Measurements from ENCODE around the gene ERCC1. TPM values are rescaled to one million over a fixed set of nuclear protein-coding genes. Genes with fewer than 3 reads are reported as not detected.
A peak's percentile ranks its signal among the peaks of the same experiment; 100 is the strongest.

Gene ERCC1
- total RNA-seq (10 to 100 TPM; 19.3 to 24.7 TPM), polyA plus RNA-seq (10 to 100 TPM; 19.2 to 28.7 TPM)

DNA sequence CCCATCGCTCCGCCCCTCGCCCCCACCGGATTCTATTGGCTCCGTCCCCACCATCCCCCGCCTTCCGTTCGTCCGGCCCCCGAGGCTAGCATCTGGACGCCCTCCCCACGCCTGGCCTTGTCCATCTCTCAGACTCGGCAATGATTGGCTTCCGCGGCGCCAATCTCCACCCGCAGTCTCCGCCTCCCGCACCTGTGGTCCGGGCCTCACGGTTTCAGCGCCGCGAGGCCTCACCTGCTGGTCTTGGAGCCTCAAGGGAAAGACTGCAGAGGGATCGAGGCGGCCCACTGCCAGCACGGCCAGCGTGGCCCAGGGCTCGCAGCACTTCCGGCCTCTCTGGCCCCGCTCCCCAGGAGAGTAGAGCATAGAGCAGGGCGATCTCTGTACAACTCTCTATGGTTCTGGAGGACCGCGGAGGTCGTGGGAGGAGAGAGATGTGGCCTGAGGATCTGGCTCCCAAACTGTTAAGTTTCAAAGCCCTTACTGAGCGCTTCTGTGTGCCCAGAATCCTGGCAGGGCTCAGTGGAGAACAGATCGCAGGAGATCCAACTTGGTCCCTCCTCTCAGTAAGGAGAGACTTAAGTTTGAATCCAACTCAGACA is at the start of gene ERCC1:
TSS of gene ERCC1 (minus strand) at position 329 of the 602 bp plus-strand sequence. CDS start 543 bp downstream, outside the sequence.
- peak within 1 kb of the TSS; percentile 64 to 74 for H3K9ac ChIP-seq (ENCODE audit: low read depth in 1 of 2, low read length in 2 of 2)
- WGBS = under 1% methylated on average over 37 of the region's 37 CpGs
- peak; percentile 98 for DNase-seq (ENCODE audit: low spot score)
- peaks cover 5 to 23% (median 11%) of the 10 kb centered on the region in 4 donors for H3K4me1 ChIP-seq (ENCODE audit: control insufficient read depth in 4 of 4, insufficient read depth in 4 of 4, low read length in 3 of 4)
- peak within 1 kb of the TSS; percentile 89 to 93 for H3K27ac ChIP-seq (ENCODE audit: low read depth in 1 of 2, low read length in 2 of 2)
- H3K27me3 ChIP-seq (ENCODE audit: control insufficient read depth in 4 of 4, insufficient read depth in 4 of 4, low read length in 3 of 4) = no peaks in the 10 kb centered on the region
- H3K4me3 ChIP-seq (ENCODE audit: low read depth in 1 of 3, low read length in 3 of 3) = peak within 1 kb of the TSS; percentile 53 to 70 (median 64)
- no peaks in the 10 kb centered on the region for H3K9me3 ChIP-seq (ENCODE audit: control insufficient read depth in 4 of 4, low read length in 3 of 4)
- TF ChIP-seq HNF4A (conservative IDR thresholded peaks at IDR 0.05) (peak in 1 of 2 donors; percentile 50), SP1 (IDR thresholded peaks at IDR 0.05) (peak; percentile 82), RXRA (IDR thresholded peaks at IDR 0.05) (peak; percentile 52 to 60), RAD21 (IDR thresholded peaks at IDR 0.05) (peak; percentile 8 to 42), HNF4G (IDR thresholded peaks at IDR 0.05) (no peak), TAF1 (conservative IDR thresholded peaks at IDR 0.05) (peak; percentile 85), GABPA (IDR thresholded peaks at IDR 0.05 in 1 of 2, conservative IDR thresholded peaks at IDR 0.05 in 1 of 2) (peak in 1 of 2 donors; percentile 86), EGR1 (IDR thresholded peaks at IDR 0.05; ENCODE audit: low read depth in 2 of 2) (peak; percentile 58 to 75), FOXA2 (IDR thresholded peaks at IDR 0.05) (no peak)
- TF ChIP-seq, protein P1, sequence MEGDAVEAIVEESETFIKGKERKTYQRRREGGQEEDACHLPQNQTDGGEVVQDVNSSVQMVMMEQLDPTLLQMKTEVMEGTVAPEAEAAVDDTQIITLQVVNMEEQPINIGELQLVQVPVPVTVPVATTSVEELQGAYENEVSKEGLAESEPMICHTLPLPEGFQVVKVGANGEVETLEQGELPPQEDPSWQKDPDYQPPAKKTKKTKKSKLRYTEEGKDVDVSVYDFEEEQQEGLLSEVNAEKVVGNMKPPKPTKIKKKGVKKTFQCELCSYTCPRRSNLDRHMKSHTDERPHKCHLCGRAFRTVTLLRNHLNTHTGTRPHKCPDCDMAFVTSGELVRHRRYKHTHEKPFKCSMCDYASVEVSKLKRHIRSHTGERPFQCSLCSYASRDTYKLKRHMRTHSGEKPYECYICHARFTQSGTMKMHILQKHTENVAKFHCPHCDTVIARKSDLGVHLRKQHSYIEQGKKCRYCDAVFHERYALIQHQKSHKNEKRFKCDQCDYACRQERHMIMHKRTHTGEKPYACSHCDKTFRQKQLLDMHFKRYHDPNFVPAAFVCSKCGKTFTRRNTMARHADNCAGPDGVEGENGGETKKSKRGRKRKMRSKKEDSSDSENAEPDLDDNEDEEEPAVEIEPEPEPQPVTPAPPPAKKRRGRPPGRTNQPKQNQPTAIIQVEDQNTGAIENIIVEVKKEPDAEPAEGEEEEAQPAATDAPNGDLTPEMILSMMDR (IDR thresholded peaks at IDR 0.05; ENCODE audit: low read depth, low read length, missing input control) = no peak
- TF ChIP-seq, protein P2, sequence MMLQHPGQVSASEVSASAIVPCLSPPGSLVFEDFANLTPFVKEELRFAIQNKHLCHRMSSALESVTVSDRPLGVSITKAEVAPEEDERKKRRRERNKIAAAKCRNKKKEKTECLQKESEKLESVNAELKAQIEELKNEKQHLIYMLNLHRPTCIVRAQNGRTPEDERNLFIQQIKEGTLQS (IDR thresholded peaks at IDR 0.05) = no peak
- TF ChIP-seq, protein P3, sequence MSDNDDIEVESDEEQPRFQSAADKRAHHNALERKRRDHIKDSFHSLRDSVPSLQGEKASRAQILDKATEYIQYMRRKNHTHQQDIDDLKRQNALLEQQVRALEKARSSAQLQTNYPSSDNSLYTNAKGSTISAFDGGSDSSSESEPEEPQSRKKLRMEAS (IDR thresholded peaks at IDR 0.05) = peak; percentile 79
- TF ChIP-seq, protein P4, sequence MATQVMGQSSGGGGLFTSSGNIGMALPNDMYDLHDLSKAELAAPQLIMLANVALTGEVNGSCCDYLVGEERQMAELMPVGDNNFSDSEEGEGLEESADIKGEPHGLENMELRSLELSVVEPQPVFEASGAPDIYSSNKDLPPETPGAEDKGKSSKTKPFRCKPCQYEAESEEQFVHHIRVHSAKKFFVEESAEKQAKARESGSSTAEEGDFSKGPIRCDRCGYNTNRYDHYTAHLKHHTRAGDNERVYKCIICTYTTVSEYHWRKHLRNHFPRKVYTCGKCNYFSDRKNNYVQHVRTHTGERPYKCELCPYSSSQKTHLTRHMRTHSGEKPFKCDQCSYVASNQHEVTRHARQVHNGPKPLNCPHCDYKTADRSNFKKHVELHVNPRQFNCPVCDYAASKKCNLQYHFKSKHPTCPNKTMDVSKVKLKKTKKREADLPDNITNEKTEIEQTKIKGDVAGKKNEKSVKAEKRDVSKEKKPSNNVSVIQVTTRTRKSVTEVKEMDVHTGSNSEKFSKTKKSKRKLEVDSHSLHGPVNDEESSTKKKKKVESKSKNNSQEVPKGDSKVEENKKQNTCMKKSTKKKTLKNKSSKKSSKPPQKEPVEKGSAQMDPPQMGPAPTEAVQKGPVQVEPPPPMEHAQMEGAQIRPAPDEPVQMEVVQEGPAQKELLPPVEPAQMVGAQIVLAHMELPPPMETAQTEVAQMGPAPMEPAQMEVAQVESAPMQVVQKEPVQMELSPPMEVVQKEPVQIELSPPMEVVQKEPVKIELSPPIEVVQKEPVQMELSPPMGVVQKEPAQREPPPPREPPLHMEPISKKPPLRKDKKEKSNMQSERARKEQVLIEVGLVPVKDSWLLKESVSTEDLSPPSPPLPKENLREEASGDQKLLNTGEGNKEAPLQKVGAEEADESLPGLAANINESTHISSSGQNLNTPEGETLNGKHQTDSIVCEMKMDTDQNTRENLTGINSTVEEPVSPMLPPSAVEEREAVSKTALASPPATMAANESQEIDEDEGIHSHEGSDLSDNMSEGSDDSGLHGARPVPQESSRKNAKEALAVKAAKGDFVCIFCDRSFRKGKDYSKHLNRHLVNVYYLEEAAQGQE (IDR thresholded peaks at IDR 0.05) = peak; percentile 85
- H3K36me3 ChIP-seq (ENCODE audit: control insufficient read depth in 4 of 4, insufficient read depth in 3 of 4, low read depth in 1 of 4, low read length in 3 of 4) = peaks cover 0 to 8% (median 4%) of the 10 kb centered on the region in 4 donors

DNA sequence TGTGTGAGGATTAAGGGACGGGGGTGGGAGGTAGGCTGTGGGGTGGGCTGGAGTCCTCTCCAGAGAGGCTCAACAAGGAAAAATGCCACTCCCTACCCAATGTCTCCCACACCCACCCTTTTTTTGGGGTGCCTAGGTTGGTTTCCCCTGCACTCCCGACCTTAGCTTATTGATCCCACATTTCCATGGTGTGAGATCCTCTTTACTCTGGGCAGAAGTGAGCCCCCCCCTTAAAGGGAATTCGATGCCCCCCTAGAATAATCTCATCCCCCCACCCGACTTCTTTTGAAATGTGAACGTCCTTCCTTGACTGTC is 49.6 kb upstream of the ERCC1 start:
- 22% methylated on average over 5 of the region's 5 CpGs for WGBS
- DNase-seq (ENCODE audit: low spot score) = no peak
- TF ChIP-seq, protein P2 (IDR thresholded peaks at IDR 0.05) = no peak
- TF ChIP-seq, protein P3 (IDR thresholded peaks at IDR 0.05) = no peak
- TF ChIP-seq TAF1 (conservative IDR thresholded peaks at IDR 0.05) (no peak), NR2F2 (IDR thresholded peaks at IDR 0.05) (no peak), GABPA (IDR thresholded peaks at IDR 0.05 in 1 of 2, conservative IDR thresholded peaks at IDR 0.05 in 1 of 2) (no peak), FOXA2 (IDR thresholded peaks at IDR 0.05) (no peak), FOXA1 (IDR thresholded peaks at IDR 0.05) (no peak), EGR1 (IDR thresholded peaks at IDR 0.05; ENCODE audit: low read depth in 2 of 2) (no peak)
- TF ChIP-seq, protein P4 (IDR thresholded peaks at IDR 0.05) = no peak
- Histone ChIP-seq H3K4me1 (ENCODE audit: control insufficient read depth in 4 of 4, insufficient read depth in 4 of 4, low read length in 3 of 4) (peaks cover 6 to 35% (median 21%) of the 10 kb centered on the region in 4 donors), H3K9me3 (ENCODE audit: control insufficient read depth in 4 of 4, low read length in 3 of 4) (no peaks in the 10 kb centered on the region), H3K9ac (ENCODE audit: low read depth in 1 of 2, low read length in 2 of 2) (no peak overlapping the region), H3K27me3 (ENCODE audit: control insufficient read depth in 4 of 4, insufficient read depth in 4 of 4, low read length in 3 of 4) (peaks cover 0 to 4% (median 2%) of the 10 kb centered on the region in 4 donors), H3K4me3 (ENCODE audit: low read depth in 1 of 3, low read length in 3 of 3) (no peak overlapping the region), H3K36me3 (ENCODE audit: control insufficient read depth in 4 of 4, insufficient read depth in 3 of 4, low read depth in 1 of 4, low read length in 3 of 4) (no peaks in the 10 kb centered on the region), H3K27ac (ENCODE audit: low read depth in 1 of 2, low read length in 2 of 2) (no peak overlapping the region)
